Thoracic aorta (tissue), 2 donors: Measurements from ENCODE around the gene MRPL48. TPM values are rescaled to one million over a fixed set of nuclear protein-coding genes. Genes with fewer than 3 reads are reported as not detected.

Source experiments
- ATAC-seq: fragments of 150-250 bp; one replicate; pipeline ENCODE4 v1.8.0; 2017; ENCODE audit warnings: low read depth; ENCODE audit not compliant: insufficient number of reproducible peaks, low FRiP score
- DNase-seq: peaks from one replicate; pipeline ENCODE4 v3.0.0-alpha.2; 2020; ENCODE audit warnings: low spot score
- H3K27ac ChIP-seq, 2 donors: fragments of 200-600 bp; sonication (generic); 1 replicate in 1 of 2; 2 replicates in 1 of 2; pipeline ENCODE4 v1.5.1; 2016; ENCODE audit warnings: mild to moderate bottlenecking in 2 of 2, moderate library complexity in 2 of 2
- H3K27me3 ChIP-seq: fragments of 200-600 bp; sonication (generic); replicated peaks from 2 replicates; pipeline ENCODE4 v1.6.0; 2016; ENCODE audit warnings: mild to moderate bottlenecking; ENCODE audit not compliant: insufficient read depth
- H3K36me3 ChIP-seq: fragments of 200-600 bp; sonication (generic); one replicate; pipeline ENCODE4 v1.5.1; 2016
- H3K4me1 ChIP-seq, 2 donors: fragments of 200-600 bp; sonication (generic); 1 replicate in 1 of 2; 2 replicates in 1 of 2; pipeline versions ENCODE4 v1.5.1 to v1.6.0; 2016; ENCODE audit warnings: low read depth in 2 of 2, mild to moderate bottlenecking in 1 of 2; ENCODE audit not compliant: control insufficient read depth in 1 of 2
- H3K4me3 ChIP-seq: fragments of 200-600 bp; sonication (generic); 2 replicates; pipeline ENCODE4 v1.5.1; 2016; ENCODE audit warnings: mild to moderate bottlenecking
- H3K9me3 ChIP-seq: fragments of 200-600 bp; sonication (generic); 2 replicates; pipeline ENCODE4 v1.5.1; 2016
- CTCF ChIP-seq: fragments of 200-600 bp; sonication (generic); IDR thresholded peaks from one replicate; pipeline ENCODE4 v1.5.1; 2019; ENCODE audit warnings: antibody characterized with exemption
- total RNA-seq, 2 donors: library from RNA; depleted of rRNA; stranded (reverse); fragments of >200 nt; gene quantifications; one replicate each; pipeline versions ENCODE4 v1.1.0 to v1.2.3, GENCODE V29; 2016

The MRPL48 gene
- total RNA-seq, 2 donors from 2014 or later, result 3.8 to 18.6 TPM

DNA sequence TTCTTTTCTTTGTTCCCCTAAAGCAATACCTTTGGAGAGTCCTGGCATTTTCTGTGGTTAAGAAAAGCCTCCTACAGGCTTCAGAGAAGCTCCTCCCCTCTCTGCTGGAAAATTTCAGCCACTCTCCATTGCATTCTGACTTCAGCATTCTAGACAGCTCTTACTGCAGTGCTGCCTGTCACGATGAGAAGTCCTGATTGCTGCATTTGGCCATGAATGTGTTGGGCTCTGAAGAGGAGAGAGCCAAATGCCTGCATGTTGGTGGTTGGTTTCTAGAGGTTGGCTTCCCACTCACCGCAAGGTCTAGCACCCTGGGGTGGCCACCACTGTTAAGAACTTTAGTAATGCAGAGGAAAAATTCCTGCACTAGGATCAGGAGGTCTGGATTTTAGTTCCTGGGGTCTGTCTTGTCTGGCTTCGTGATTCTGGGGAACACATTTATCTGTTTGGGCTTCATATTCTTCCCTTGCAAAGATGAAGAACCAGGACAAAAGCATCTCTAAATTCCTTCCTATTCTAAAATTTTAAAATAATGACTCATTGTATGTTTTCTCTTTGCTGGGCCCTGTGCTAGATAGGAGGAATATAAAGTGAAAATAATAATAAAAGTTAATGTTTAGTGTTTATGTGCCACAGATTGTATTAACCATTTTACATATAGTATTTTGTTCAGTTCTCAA is 50.9 kb downstream of the MRPL48 start:
- Histone ChIP-seq H3K4me1 (no peaks in the 10 kb centered on the region), H3K4me3 (no peak overlapping the region), H3K9me3 (no peaks in the 10 kb centered on the region), H3K36me3 (peaks cover 2% of the 10 kb centered on the region), H3K27ac (no peak overlapping the region), H3K27me3 (no peaks in the 10 kb centered on the region)
- ATAC-seq, result no peak
- TF ChIP-seq CTCF, result no peak
- no peak for DNase-seq

DNA sequence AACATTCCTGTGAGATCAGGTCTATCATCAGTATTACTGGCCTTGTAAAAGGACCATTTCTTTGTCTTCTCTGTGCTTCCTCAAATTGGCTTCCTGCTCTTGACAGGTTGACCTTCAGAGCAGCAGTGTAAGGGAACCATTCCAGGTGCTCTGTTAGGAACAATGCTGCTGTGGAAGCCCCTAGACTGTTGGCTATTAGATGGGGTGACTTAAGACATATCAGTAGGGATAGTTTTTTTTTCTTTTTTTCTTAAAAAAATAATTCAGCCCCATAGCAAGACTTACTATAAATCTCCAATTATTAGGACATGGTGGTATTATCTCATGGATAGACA is 51.4 kb downstream of the MRPL48 start:
- Histone ChIP-seq H3K4me3 (no peak overlapping the region), H3K36me3 (peaks cover 4% of the 10 kb centered on the region), H3K27me3 (no peaks in the 10 kb centered on the region), H3K9me3 (no peaks in the 10 kb centered on the region), H3K27ac (no peak overlapping the region), H3K4me1 (no peaks in the 10 kb centered on the region)
- no peak for TF ChIP-seq CTCF
- ATAC-seq (no peak), DNase-seq (no peak)

DNA sequence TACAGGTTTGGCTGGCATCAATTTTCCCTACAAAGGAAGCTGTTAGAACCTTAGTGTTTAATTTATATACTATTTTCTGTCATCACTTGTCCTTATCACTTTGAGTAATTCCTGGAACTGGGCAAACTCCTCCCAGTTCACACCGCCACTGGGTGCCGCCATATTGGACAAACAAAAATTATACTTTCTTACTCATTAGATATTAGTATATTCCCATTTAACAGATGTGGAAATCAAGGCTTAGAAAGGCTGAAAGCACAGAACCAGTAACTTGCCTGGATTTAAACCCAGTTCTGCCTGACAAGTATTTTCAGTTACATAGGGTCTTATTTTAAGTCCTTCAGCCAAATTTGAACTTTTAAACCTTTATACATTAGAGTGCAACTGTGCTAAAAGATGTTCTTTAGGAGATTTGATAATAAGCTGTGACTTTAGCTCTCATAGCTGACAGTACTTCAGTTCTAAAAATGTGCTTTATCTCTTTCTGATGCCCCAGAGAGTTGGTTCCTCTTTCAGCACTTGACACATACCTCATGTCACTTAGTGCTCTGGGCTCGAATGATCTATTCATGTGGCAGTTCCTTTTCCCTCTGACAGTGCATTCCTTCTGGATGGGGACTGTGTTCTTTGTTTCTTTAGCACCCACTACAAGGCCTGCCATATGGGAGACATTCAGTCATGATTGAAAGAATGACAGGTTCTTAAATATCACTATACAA is 63.5 kb downstream of the MRPL48 start:
- H3K4me1 ChIP-seq, result no peaks in the 10 kb centered on the region
- no peak for TF ChIP-seq CTCF
- H3K4me3 ChIP-seq, result no peak overlapping the region
- ATAC-seq (no peak), DNase-seq (no peak)
- H3K27ac ChIP-seq, result no peak overlapping the region
- no peaks in the 10 kb centered on the region for H3K36me3 ChIP-seq
- H3K27me3 ChIP-seq, result no peaks in the 10 kb centered on the region
- H3K9me3 ChIP-seq, result no peaks in the 10 kb centered on the region

- no peak overlapping the region for H3K27ac ChIP-seq
- no peaks in the 10 kb centered on the region for H3K36me3 ChIP-seq
- H3K9me3 ChIP-seq, result no peaks in the 10 kb centered on the region
- TF ChIP-seq CTCF, result no peak
- ATAC-seq (no peak), DNase-seq (no peak)
- H3K4me1 ChIP-seq, result no peaks in the 10 kb centered on the region
- no peak overlapping the region for H3K4me3 ChIP-seq
- no peaks in the 10 kb centered on the region for H3K27me3 ChIP-seq
Observed at GRCh38 chr11:73852049-73852448, 64.4 kb downstream of the MRPL48 start.

- DNase-seq (no peak), ATAC-seq (no peak)
- no peaks in the 10 kb centered on the region for H3K4me1 ChIP-seq
- no peaks in the 10 kb centered on the region for H3K27me3 ChIP-seq
- H3K9me3 ChIP-seq, result no peaks in the 10 kb centered on the region
- no peak overlapping the region for H3K4me3 ChIP-seq
- no peak for TF ChIP-seq CTCF
- no peaks in the 10 kb centered on the region for H3K36me3 ChIP-seq
- no peak overlapping the region for H3K27ac ChIP-seq
Observed at GRCh38 chr11:73854680-73855079, 67.0 kb downstream of the MRPL48 start.
